Progenitor cell of endocrine pancreas (in vitro differentiated cells): ENCODE results near the gene NEMP2. TPM values are rescaled to one million over a fixed set of nuclear protein-coding genes. Genes with fewer than 3 reads are reported as not detected.

Experiments
- DNase-seq: peaks from one replicate; pipeline ENCODE4 v3.0.0; 2021; ENCODE audit warnings: low spot score; ENCODE audit not compliant: unreplicated experiment
- H3K27ac Mint-ChIP-seq: 2 replicates; pipeline ENCODE4 v1.8.0; 2021; ENCODE audit warnings: mild to moderate bottlenecking, moderate library complexity, mixed read lengths
- H3K27me3 Mint-ChIP-seq: 2 replicates; pipeline ENCODE4 v1.8.0; 2021; ENCODE audit warnings: mixed read lengths
- H3K36me3 Mint-ChIP-seq: 2 replicates; pipeline ENCODE4 v1.8.0; 2022; ENCODE audit warnings: mixed read lengths; ENCODE audit not compliant: insufficient read depth
- H3K4me1 Mint-ChIP-seq: 2 replicates; pipeline ENCODE4 v1.8.0; 2021; ENCODE audit warnings: low read depth, mixed read lengths
- H3K4me3 Mint-ChIP-seq: 2 replicates; pipeline ENCODE4 v1.8.0; 2021; ENCODE audit warnings: low read depth, mild to moderate bottlenecking, moderate library complexity, mixed read lengths
- H3K9me3 Mint-ChIP-seq: 2 replicates; pipeline ENCODE4 v1.8.0; 2021; ENCODE audit warnings: low read depth, mixed read lengths
- total RNA-seq: library from RNA; stranded (reverse); gene quantifications from 2 replicates; pipeline ENCODE4 v1.2.1, GENCODE V29; 2021
- TF ChIP-seq, protein P1 (sequence below): fragments of 200-600 bp; sonication (generic); IDR thresholded peaks from one replicate; pipeline ENCODE4 v1.5.0; 2021; ENCODE audit warnings: antibody characterized with exemption, mild to moderate bottlenecking; ENCODE audit not compliant: unreplicated experiment

The NEMP2 gene
- total RNA-seq, 1 donor from 2014 or later, result 10.2 TPM

DNA sequence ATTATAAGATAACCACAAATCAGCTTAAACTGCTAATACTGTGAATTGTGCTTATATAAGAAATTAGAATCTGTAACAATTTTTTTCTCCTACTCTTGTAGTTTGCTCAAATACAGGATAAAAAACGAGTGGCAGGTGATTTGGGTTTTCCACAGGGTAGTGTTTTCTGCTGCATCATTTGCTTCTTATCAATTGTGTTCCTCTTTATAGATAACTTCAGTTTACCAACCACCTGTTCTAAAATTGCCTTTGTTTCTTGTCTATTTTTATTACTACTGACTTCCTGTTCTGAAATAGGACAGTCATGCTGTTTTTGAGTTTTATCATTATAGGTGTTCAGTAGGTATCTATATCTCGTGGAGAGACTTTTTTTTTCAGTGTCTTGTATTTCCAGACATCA is 69.5 kb downstream of the NEMP2 start:
- peaks cover 4% of the 10 kb centered on the region for H3K36me3 Mint-ChIP-seq
- no peak for DNase-seq
- peak overlapping the region; percentile 63 for H3K27ac Mint-ChIP-seq
- no peaks in the 10 kb centered on the region for H3K27me3 Mint-ChIP-seq
- H3K4me1 Mint-ChIP-seq, result peaks cover 18% of the 10 kb centered on the region
- peaks cover 3% of the 10 kb centered on the region for H3K9me3 Mint-ChIP-seq
- TF ChIP-seq, protein P1, sequence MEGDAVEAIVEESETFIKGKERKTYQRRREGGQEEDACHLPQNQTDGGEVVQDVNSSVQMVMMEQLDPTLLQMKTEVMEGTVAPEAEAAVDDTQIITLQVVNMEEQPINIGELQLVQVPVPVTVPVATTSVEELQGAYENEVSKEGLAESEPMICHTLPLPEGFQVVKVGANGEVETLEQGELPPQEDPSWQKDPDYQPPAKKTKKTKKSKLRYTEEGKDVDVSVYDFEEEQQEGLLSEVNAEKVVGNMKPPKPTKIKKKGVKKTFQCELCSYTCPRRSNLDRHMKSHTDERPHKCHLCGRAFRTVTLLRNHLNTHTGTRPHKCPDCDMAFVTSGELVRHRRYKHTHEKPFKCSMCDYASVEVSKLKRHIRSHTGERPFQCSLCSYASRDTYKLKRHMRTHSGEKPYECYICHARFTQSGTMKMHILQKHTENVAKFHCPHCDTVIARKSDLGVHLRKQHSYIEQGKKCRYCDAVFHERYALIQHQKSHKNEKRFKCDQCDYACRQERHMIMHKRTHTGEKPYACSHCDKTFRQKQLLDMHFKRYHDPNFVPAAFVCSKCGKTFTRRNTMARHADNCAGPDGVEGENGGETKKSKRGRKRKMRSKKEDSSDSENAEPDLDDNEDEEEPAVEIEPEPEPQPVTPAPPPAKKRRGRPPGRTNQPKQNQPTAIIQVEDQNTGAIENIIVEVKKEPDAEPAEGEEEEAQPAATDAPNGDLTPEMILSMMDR, result no peak
- no peak overlapping the region for H3K4me3 Mint-ChIP-seq

DNA sequence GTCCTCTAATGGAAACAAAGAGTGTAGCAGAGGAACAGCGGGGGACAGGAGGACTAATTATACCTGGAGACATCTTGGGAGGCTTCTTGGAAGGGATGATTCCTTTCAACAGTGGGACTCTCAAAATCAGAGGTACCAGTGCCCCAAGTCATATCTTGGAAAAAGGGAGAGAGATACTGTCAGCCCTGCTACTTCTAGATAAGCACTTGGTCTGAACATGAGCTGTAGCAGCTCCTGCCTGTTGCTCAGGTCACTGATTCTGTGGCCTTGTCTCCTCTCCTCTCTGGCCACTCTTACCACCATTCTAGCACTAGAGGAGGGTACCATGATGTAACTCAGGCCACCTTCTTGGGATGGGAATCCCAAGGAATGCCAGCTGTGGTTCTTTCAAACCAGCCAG is 71.9 kb downstream of the NEMP2 start:
- peaks cover 8% of the 10 kb centered on the region for H3K4me1 Mint-ChIP-seq
- no peaks in the 10 kb centered on the region for H3K27me3 Mint-ChIP-seq
- H3K27ac Mint-ChIP-seq, result no peak overlapping the region
- H3K36me3 Mint-ChIP-seq, result peaks cover 2% of the 10 kb centered on the region
- TF ChIP-seq, protein P1, result no peak
- no peak overlapping the region for H3K4me3 Mint-ChIP-seq
- H3K9me3 Mint-ChIP-seq, result peaks cover 3% of the 10 kb centered on the region
- no peak for DNase-seq

DNA sequence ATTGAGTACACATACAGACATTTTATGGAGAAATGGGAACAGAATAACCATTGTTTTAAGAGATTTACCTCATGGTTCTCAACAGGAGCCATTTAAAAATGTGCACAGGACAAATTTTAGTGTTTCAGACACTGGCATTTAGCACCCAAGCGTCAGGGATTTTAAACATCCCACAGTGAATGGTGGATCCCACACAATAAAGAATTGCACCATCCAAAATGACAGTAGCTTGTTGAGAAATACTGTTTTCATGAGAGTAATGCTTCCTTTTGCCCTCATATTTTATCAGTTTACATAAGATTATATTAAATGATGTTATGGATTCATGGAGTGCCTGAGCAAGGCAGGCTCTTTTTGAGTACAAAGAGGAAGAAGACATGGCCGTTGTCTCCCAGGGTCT is 72.3 kb downstream of the NEMP2 start:
- Mint-ChIP-seq H3K36me3 (peaks cover 4% of the 10 kb centered on the region), H3K9me3 (peaks cover 3% of the 10 kb centered on the region), H3K27ac (no peak overlapping the region), H3K4me3 (no peak overlapping the region), H3K4me1 (peaks cover 7% of the 10 kb centered on the region), H3K27me3 (no peaks in the 10 kb centered on the region)
- DNase-seq, result no peak
- TF ChIP-seq, protein P1, result no peak

DNA sequence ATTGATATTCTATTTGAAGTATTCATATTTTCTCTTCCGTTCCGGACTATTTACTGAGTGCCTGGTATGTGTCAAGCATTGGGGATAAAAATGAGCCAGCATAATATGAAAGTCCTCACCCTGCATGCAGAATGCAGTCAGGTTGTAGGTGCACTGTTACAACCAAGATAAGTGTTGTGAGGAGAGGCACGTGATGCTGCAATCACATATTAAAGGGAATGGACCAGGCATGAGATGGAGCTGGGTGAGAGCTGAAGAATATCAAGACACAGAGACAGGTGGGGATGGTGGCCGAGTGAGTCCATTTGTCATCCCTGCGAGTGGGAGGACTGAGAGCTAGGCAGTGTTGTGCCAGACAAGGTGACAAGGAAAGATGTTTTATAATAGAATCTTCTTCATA is 74.0 kb downstream of the NEMP2 start:
- peaks cover 4% of the 10 kb centered on the region for H3K36me3 Mint-ChIP-seq
- no peak for DNase-seq
- TF ChIP-seq, protein P1, result no peak
- H3K27ac Mint-ChIP-seq, result no peak overlapping the region
- no peaks in the 10 kb centered on the region for H3K9me3 Mint-ChIP-seq
- no peaks in the 10 kb centered on the region for H3K27me3 Mint-ChIP-seq
- no peak overlapping the region for H3K4me3 Mint-ChIP-seq
- no peaks in the 10 kb centered on the region for H3K4me1 Mint-ChIP-seq

DNA sequence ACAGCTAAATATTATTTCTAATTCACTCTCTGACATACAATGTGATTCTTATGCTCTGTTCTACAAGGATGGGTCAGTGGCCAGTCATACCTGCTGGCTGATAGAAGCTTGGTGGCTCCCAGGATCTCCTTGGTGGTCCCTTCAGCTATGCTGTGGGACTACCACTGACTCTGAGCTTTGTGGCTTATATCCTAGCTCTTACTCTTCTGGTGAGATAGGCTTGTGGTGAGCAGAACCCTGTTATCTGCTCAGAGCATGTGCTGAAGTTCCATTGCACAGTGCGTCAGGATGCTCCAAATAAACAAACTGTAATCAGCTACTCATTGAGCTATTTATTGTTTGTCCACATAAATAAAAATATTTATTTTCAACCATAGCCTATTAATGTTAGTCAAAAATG is 74.6 kb downstream of the NEMP2 start:
- DNase-seq, result no peak
- Mint-ChIP-seq H3K27ac (no peak overlapping the region), H3K36me3 (peaks cover 4% of the 10 kb centered on the region), H3K4me3 (no peak overlapping the region), H3K27me3 (no peaks in the 10 kb centered on the region), H3K4me1 (no peaks in the 10 kb centered on the region), H3K9me3 (no peaks in the 10 kb centered on the region)
- TF ChIP-seq, protein P1, result no peak
